Astrocyte (in vitro differentiated cells and primary cell): Measurements from ENCODE around the gene JPT2. TPM values are rescaled to one million over a fixed set of nuclear protein-coding genes. Genes with fewer than 3 reads are reported as not detected.

Experiments
- DNase-seq: peaks from one replicate; pipeline ENCODE4 v3.0.0-alpha.2; 2010; ENCODE audit warnings: low read depth
- FAIRE-seq: peaks from 2 replicates; lab custom pipeline; 2011; peaks lifted over from hg19 to GRCh38; lab: Jason Lieb, UNC
- H2AFZ ChIP-seq: 2 replicates; pipeline ENCODE4 v1.6.0; 2012; ENCODE audit warnings: low read depth, low read length, inconsistent platforms
- H3K27ac ChIP-seq: 2 replicates; pipeline ENCODE4 v1.5.1; 2011; ENCODE audit warnings: low read depth, low read length, inconsistent platforms
- H3K27me3 ChIP-seq: 2 replicates; pipeline ENCODE4 v1.6.0; 2011; ENCODE audit warnings: low read length, inconsistent platforms; ENCODE audit not compliant: insufficient read depth
- H3K36me3 ChIP-seq: 2 replicates; pipeline ENCODE4 v1.5.1; 2011; ENCODE audit warnings: low read length, inconsistent platforms; ENCODE audit not compliant: insufficient read depth
- H3K4me1 ChIP-seq: 2 replicates; pipeline ENCODE4 v1.5.1; 2011; ENCODE audit warnings: low read length, inconsistent platforms; ENCODE audit not compliant: insufficient read depth
- H3K4me2 ChIP-seq: 2 replicates; pipeline ENCODE4 v1.6.0; 2012; ENCODE audit warnings: low read length, inconsistent platforms
- H3K4me3 ChIP-seq: 2 replicates; pipeline ENCODE4 v1.5.1; 2011; ENCODE audit warnings: low read depth, mild to moderate bottlenecking, low read length, inconsistent platforms; ENCODE audit not compliant: insufficient read depth
- H3K79me2 ChIP-seq: 2 replicates; pipeline ENCODE4 v1.6.0; 2012; ENCODE audit warnings: mild to moderate bottlenecking, low read length, inconsistent platforms; ENCODE audit not compliant: insufficient read depth
- H3K9ac ChIP-seq: 2 replicates; pipeline ENCODE4 v1.6.0; 2012; ENCODE audit warnings: mild to moderate bottlenecking, low read length, inconsistent platforms
- H3K9me3 ChIP-seq: 2 replicates; pipeline ENCODE4 v1.5.1; 2012; ENCODE audit warnings: low read depth, mild to moderate bottlenecking, low read length, inconsistent platforms; ENCODE audit not compliant: insufficient read depth
- H4K20me1 ChIP-seq: 2 replicates; pipeline ENCODE4 v1.6.0; 2012; ENCODE audit warnings: low read length, inconsistent platforms; ENCODE audit not compliant: insufficient read depth
- H3K27ac Mint-ChIP-seq: one replicate; pipeline ENCODE4 v1.8.0; 2021; ENCODE audit warnings: mild to moderate bottlenecking, mixed read lengths; ENCODE audit not compliant: unreplicated experiment
- H3K27me3 Mint-ChIP-seq: one replicate; pipeline ENCODE4 v1.8.0; 2021; ENCODE audit warnings: low read depth, mixed read lengths; ENCODE audit not compliant: unreplicated experiment
- H3K36me3 Mint-ChIP-seq: one replicate; pipeline ENCODE4 v1.8.0; 2021; ENCODE audit warnings: low read depth, mixed read lengths; ENCODE audit not compliant: unreplicated experiment
- H3K4me1 Mint-ChIP-seq: one replicate; pipeline ENCODE4 v1.8.0; 2021; ENCODE audit warnings: low read depth, mixed read lengths; ENCODE audit not compliant: unreplicated experiment
- H3K4me3 Mint-ChIP-seq: one replicate; pipeline ENCODE4 v1.8.0; 2021; ENCODE audit warnings: mild to moderate bottlenecking, moderate library complexity, mixed read lengths; ENCODE audit not compliant: unreplicated experiment
- H3K9me3 Mint-ChIP-seq: one replicate; pipeline ENCODE4 v1.8.0; 2021; ENCODE audit warnings: mild to moderate bottlenecking, mixed read lengths; ENCODE audit not compliant: unreplicated experiment
- CTCF ChIP-seq: IDR thresholded peaks from 2 replicates; pipeline ENCODE4 v1.5.1; 2011; ENCODE audit warnings: low read depth, mild to moderate bottlenecking, inconsistent platforms, low read length, moderate library complexity; ENCODE audit not compliant: insufficient read depth
- EZH2 ChIP-seq: IDR thresholded peaks from 2 replicates; pipeline ENCODE4 v1.6.1; 2012; ENCODE audit warnings: mild to moderate bottlenecking, low read length, inconsistent platforms; ENCODE audit not compliant: insufficient read depth
- total RNA-seq: library from RNA; stranded (reverse); gene quantifications from 2 replicates; pipeline ENCODE4 v1.2.1, GENCODE V29; 2021

Gene JPT2
- total RNA-seq, 1 donor from 2014 or later: 143 TPM

- Mint-ChIP-seq H3K4me3 (no peak overlapping the region), H3K9me3 (peaks cover 2% of the 10 kb centered on the region)
- no peaks in the 10 kb centered on the region for H3K27me3 ChIP-seq
These were observed 25.1 kb upstream of the JPT2 start for GRCh38 chr16:1653023-1653422.

DNA sequence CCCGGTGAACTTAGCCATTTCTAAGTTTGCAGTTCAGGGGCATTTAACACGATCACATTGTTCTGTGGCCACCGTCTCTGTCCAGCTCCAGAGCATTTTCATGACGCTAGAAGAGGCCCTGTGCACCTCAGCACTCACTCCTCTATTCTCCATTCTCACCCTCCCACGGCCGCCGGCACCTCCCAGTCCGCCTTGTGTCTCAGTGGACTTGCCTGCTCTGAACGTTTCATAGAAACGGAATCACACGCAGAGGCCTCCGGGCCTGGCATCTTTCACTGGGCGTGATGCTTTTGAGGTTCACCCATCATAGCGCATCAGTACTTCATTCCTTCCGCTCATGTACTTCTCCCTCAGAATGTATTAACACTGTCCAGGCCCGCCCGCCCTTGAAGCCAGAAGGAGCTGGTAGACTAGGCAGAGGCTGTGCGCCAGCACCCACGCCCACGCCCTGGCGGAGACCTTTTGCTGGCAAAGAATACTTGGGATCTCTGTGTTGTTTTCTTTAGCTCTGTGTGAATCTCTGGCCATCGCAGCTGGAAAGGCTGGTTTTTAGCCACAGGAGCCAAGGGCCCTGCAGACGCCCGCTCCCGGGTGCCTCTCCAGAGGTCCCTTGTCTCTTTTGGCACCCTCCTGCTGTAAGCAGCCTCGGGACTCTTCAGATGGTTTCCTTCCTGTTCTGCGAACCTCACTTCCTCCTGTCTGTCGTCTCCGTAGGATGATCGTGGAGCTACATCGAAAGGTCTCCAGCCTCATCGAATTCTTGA lies 23.4 kb upstream of the JPT2 start:
- TF ChIP-seq CTCF (no peak), EZH2 (no peak)
- H4K20me1 ChIP-seq: peaks cover 38% of the 10 kb centered on the region
- no peaks in the 10 kb centered on the region for H3K9me3 ChIP-seq
- FAIRE-seq (no peak), DNase-seq (no peak)
- no peak overlapping the region for H3K4me2 ChIP-seq
- H3K27me3 ChIP-seq: no peaks in the 10 kb centered on the region
- H3K4me1 ChIP-seq: no peaks in the 10 kb centered on the region
- no peak overlapping the region for H3K4me3 Mint-ChIP-seq
- H3K9me3 Mint-ChIP-seq: peaks cover 2% of the 10 kb centered on the region
- no peaks in the 10 kb centered on the region for H3K27me3 Mint-ChIP-seq
- H3K79me2 ChIP-seq: peaks cover 3% of the 10 kb centered on the region
- H3K4me3 ChIP-seq: no peak overlapping the region
- H3K27ac Mint-ChIP-seq: no peak overlapping the region
- H3K36me3 Mint-ChIP-seq: peaks cover 32% of the 10 kb centered on the region
- H3K27ac ChIP-seq: no peak overlapping the region
- H3K36me3 ChIP-seq: peaks cover 11% of the 10 kb centered on the region
- no peak overlapping the region for H2AFZ ChIP-seq
- no peak overlapping the region for H3K9ac ChIP-seq
- H3K4me1 Mint-ChIP-seq: peaks cover 5% of the 10 kb centered on the region

More at GRCh38 chr16:1653023-1653422, 25.1 kb upstream of the JPT2 start:
- Histone ChIP-seq H2AFZ (no peak overlapping the region), H3K4me3 (no peak overlapping the region), H3K27ac (no peak overlapping the region), H3K4me2 (no peak overlapping the region), H3K36me3 (peaks cover 8% of the 10 kb centered on the region), H3K79me2 (peaks cover 7% of the 10 kb centered on the region), H3K9me3 (no peaks in the 10 kb centered on the region), H3K4me1 (no peaks in the 10 kb centered on the region), H3K9ac (no peak overlapping the region), H4K20me1 (peaks cover 27% of the 10 kb centered on the region)
- DNase-seq (no peak), FAIRE-seq (no peak)
- no peaks in the 10 kb centered on the region for H3K27me3 Mint-ChIP-seq
- no peaks in the 10 kb centered on the region for H3K4me1 Mint-ChIP-seq
- no peak for TF ChIP-seq CTCF
- TF ChIP-seq EZH2: no peak
- peaks cover 27% of the 10 kb centered on the region for H3K36me3 Mint-ChIP-seq
- peak overlapping the region; percentile 18 for H3K27ac Mint-ChIP-seq

- peaks cover 3% of the 10 kb centered on the region for H3K79me2 ChIP-seq
- no peaks in the 10 kb centered on the region for H3K27me3 ChIP-seq
- peaks cover 38% of the 10 kb centered on the region for H4K20me1 ChIP-seq
- H2AFZ ChIP-seq: no peak overlapping the region
- no peak overlapping the region for H3K27ac ChIP-seq
- no peak overlapping the region for H3K9ac ChIP-seq
- TF ChIP-seq CTCF (no peak), EZH2 (no peak)
- FAIRE-seq: no peak
- H3K9me3 ChIP-seq: no peaks in the 10 kb centered on the region
- H3K4me2 ChIP-seq: no peak overlapping the region
- DNase-seq: no peak
- peaks cover 2% of the 10 kb centered on the region for H3K9me3 Mint-ChIP-seq
- no peaks in the 10 kb centered on the region for H3K4me1 ChIP-seq
- no peak overlapping the region for H3K4me3 ChIP-seq
- peaks cover 5% of the 10 kb centered on the region for H3K4me1 Mint-ChIP-seq
- H3K36me3 Mint-ChIP-seq: peaks cover 34% of the 10 kb centered on the region
- no peak overlapping the region for H3K4me3 Mint-ChIP-seq
- H3K27ac Mint-ChIP-seq: no peak overlapping the region
- peaks cover 14% of the 10 kb centered on the region for H3K36me3 ChIP-seq
- no peaks in the 10 kb centered on the region for H3K27me3 Mint-ChIP-seq
These were observed 22.7 kb upstream of the JPT2 start for GRCh38 chr16:1655269-1655807.
